HK-2 (cell line): ENCODE data around the gene GRIA4.

Experiments
- DNase-seq: peaks from one replicate; pipeline ENCODE4 v3.0.0-alpha.2; 2018; ENCODE audit not compliant: unreplicated experiment

Gene GRIA4

GRCh38 chr11:105789579-105790420, 179.9 kb downstream of the GRIA4 start:
- no peak for DNase-seq

- no peak for DNase-seq
Observed at GRCh38 chr11:105790840-105791239, 181.0 kb downstream of the GRIA4 start.

GRCh38 chr11:105793092-105793491, 183.2 kb downstream of the GRIA4 start:
- no peak for DNase-seq

- DNase-seq: no peak
Observed at GRCh38 chr11:105799263-105799662, 189.4 kb downstream of the GRIA4 start.

GRCh38 chr11:105799728-105800462, 190.0 kb downstream of the GRIA4 start:
- no peak for DNase-seq

GRCh38 chr11:105802390-105802789, 192.5 kb downstream of the GRIA4 start:
- DNase-seq: no peak

GRCh38 chr11:105811242-105811641, 201.4 kb downstream of the GRIA4 start:
- no peak for DNase-seq

GRCh38 chr11:105821372-105821771, 211.5 kb downstream of the GRIA4 start:
- no peak for DNase-seq

GRCh38 chr11:105821781-105822180, 211.9 kb downstream of the GRIA4 start:
- DNase-seq: no peak

- DNase-seq: no peak
Observed at GRCh38 chr11:105823495-105824033, 213.7 kb downstream of the GRIA4 start.

GRCh38 chr11:105824457-105825013, 214.7 kb downstream of the GRIA4 start:
- DNase-seq: no peak

GRCh38 chr11:105825141-105825540, 215.3 kb downstream of the GRIA4 start:
- DNase-seq: no peak

GRCh38 chr11:105827906-105828305, 218.0 kb downstream of the GRIA4 start:
- DNase-seq: no peak

GRCh38 chr11:105829084-105829483, 219.2 kb downstream of the GRIA4 start:
- no peak for DNase-seq

GRCh38 chr11:105834461-105834860, 224.6 kb downstream of the GRIA4 start:
- DNase-seq: no peak

- peak; percentile 16 for DNase-seq
Observed at GRCh38 chr11:105838668-105839384, 229.0 kb downstream of the GRIA4 start.

- DNase-seq: no peak
Observed at GRCh38 chr11:105840391-105840790, 230.5 kb downstream of the GRIA4 start.

- no peak for DNase-seq
Observed at GRCh38 chr11:105852403-105852802, 242.5 kb downstream of the GRIA4 start.

GRCh38 chr11:105854269-105854668, 244.4 kb downstream of the GRIA4 start:
- no peak for DNase-seq

GRCh38 chr11:105856954-105857353, 247.1 kb downstream of the GRIA4 start:
- DNase-seq: no peak

GRCh38 chr11:105857728-105858127, 247.9 kb downstream of the GRIA4 start:
- no peak for DNase-seq

- no peak for DNase-seq
Observed at GRCh38 chr11:105858841-105859240, 249.0 kb downstream of the GRIA4 start.
